WTC11 (cell line): ENCODE data around the gene PGA5.

ENCODE experiments used
- ATF1 ChIP-seq: sonication (generic); formaldehyde crosslinking; IDR thresholded peaks from 2 replicates; pipeline ENCODE4 v1.8.1; 2023; ENCODE audit warnings: mild to moderate bottlenecking, moderate library complexity, missing genetic modification reagents
- CREB1 ChIP-seq: sonication (generic); formaldehyde crosslinking; IDR thresholded peaks from 2 replicates; pipeline ENCODE4 v1.8.0; 2023; ENCODE audit warnings: mild to moderate bottlenecking, missing genetic modification reagents
- CTCF ChIP-seq: fragments of 200-600 bp; IDR thresholded peaks from 2 replicates; pipeline ENCODE4 v1.8.0; 2022; ENCODE audit warnings: antibody characterized with exemption
- ELF4 ChIP-seq: sonication (generic); formaldehyde crosslinking; IDR thresholded peaks from 2 replicates; pipeline ENCODE4 v1.8.1; 2022; ENCODE audit warnings: low read depth, mild to moderate bottlenecking, moderate library complexity, missing genetic modification reagents
- IRF2 ChIP-seq: sonication (generic); formaldehyde crosslinking; IDR thresholded peaks from 2 replicates; pipeline ENCODE4 v1.8.0; 2022; ENCODE audit warnings: low read depth, missing genetic modification reagents, borderline replicate concordance
- SMAD4 ChIP-seq: sonication (generic); formaldehyde crosslinking; IDR thresholded peaks from 2 replicates; pipeline ENCODE4 v1.8.0; 2022; ENCODE audit warnings: mild to moderate bottlenecking, missing genetic modification reagents
- ZNF121 ChIP-seq: sonication (generic); formaldehyde crosslinking; IDR thresholded peaks from 2 replicates; pipeline ENCODE4 v1.8.0; 2023; ENCODE audit warnings: missing genetic modification reagents
- ZNF317 ChIP-seq: sonication (generic); formaldehyde crosslinking; IDR thresholded peaks from 2 replicates; pipeline ENCODE4 v1.8.1; 2023; ENCODE audit warnings: low read depth, mild to moderate bottlenecking, moderate library complexity, missing genetic modification reagents, borderline replicate concordance
- ZNF512 ChIP-seq: sonication (generic); formaldehyde crosslinking; IDR thresholded peaks from 2 replicates; pipeline ENCODE4 v1.8.1; 2022; ENCODE audit warnings: missing genetic modification reagents, borderline replicate concordance
- ZNF671 ChIP-seq: fragments of 250-450 bp; sonication (Bioruptor Pico); IDR thresholded peaks from 2 replicates; pipeline ENCODE4 v1.8.0; 2021; ENCODE audit warnings: mild to moderate bottlenecking
- TF ChIP-seq, protein P1 (sequence below): sonication (generic); formaldehyde crosslinking; IDR thresholded peaks from 2 replicates; pipeline ENCODE4 v1.8.0; 2022; ENCODE audit warnings: mild to moderate bottlenecking, missing genetic modification reagents
- TF ChIP-seq, protein P2 (sequence below): sonication (generic); formaldehyde crosslinking; conservative IDR thresholded peaks from 2 replicates; pipeline ENCODE4 v1.8.1; 2022; ENCODE audit warnings: mild to moderate bottlenecking, missing genetic modification reagents

GRCh38 chr11:61270354-61271076 lies 29.5 kb downstream of the PGA5 start:
- no peak for TF ChIP-seq CTCF
- TF ChIP-seq ZNF671 (CRISPR knock-in tag), result no peak
- no peak for TF ChIP-seq ZNF512 (CRISPR knock-in tag)
- TF ChIP-seq, protein P1, sequence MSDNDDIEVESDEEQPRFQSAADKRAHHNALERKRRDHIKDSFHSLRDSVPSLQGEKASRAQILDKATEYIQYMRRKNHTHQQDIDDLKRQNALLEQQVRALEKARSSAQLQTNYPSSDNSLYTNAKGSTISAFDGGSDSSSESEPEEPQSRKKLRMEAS (CRISPR knock-in tag), result no peak
- TF ChIP-seq ATF1 (CRISPR knock-in tag), result no peak
- TF ChIP-seq, protein P2, sequence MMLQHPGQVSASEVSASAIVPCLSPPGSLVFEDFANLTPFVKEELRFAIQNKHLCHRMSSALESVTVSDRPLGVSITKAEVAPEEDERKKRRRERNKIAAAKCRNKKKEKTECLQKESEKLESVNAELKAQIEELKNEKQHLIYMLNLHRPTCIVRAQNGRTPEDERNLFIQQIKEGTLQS, result no peak
- TF ChIP-seq IRF2 (CRISPR knock-in tag), result no peak
- no peak for TF ChIP-seq ELF4 (CRISPR knock-in tag)
- TF ChIP-seq ZNF121 (CRISPR knock-in tag), result no peak
- TF ChIP-seq ZNF317 (CRISPR knock-in tag), result no peak
- no peak for TF ChIP-seq CREB1 (CRISPR knock-in tag)
- TF ChIP-seq SMAD4 (CRISPR knock-in tag), result no peak
